HCT116 (cell line): ENCODE measurements around the gene LMNA. TPM values are rescaled to one million over a fixed set of nuclear protein-coding genes. Genes with fewer than 3 reads are reported as not detected.

Experiments
- ATAC-seq: fragments of 200-7000 bp; cut with Tn5 transposase; 2 replicates; pipeline ENCODE4 v1.9.1; 2020; ENCODE audit warnings: mild to moderate bottlenecking, moderate library complexity
- BruUV-seq: library from RNA; stranded (reverse); fragments of 400-500 nt; replicated peaks from 2 replicates; lab custom pipeline; 2021; lab: Mats Ljungman, UMichigan
- CTCF ChIA-PET: fragments of 300-600 bp; sonication (Branson Sonifier 250); formaldehyde crosslinking; loops from one replicate; lab custom pipeline; 2021; ENCODE audit warnings: antibody characterized with exemption; lab: Charles Lee
- POLR2A ChIA-PET: fragments of 300-600, 350-600 bp; sonication (Branson Sonifier 250); formaldehyde crosslinking; loops from one replicate; lab custom pipeline; 2021; ENCODE audit warnings: antibody characterized with exemption; lab: Charles Lee
- RAD21 ChIA-PET, 2 experiments: fragments of 300-600 bp; sonication (Branson Sonifier 250); formaldehyde crosslinking; loops; one replicate each; lab custom pipeline; 2023; ENCODE audit warnings: low total read pairs in 2 of 2; ENCODE audit not compliant: uncharacterized antibody in 2 of 2, unreplicated experiment in 2 of 2, low non-redundant PET in 1 of 2; lab: Charles Lee
- DNase-seq: peaks from one replicate; pipeline ENCODE4 v3.0.0-alpha.2; 2010; ENCODE audit warnings: low read depth, low spot score
- H2AFZ ChIP-seq: fragments of 200-600 bp; shearing (Covaris generic), sonication (generic); 2 replicates; pipeline ENCODE4 v1.6.1; 2017; ENCODE audit warnings: low read depth, mixed run types, mixed read lengths, antibody characterized with exemption, low read length; ENCODE audit not compliant: poor library complexity, severe bottlenecking
- H3K27ac ChIP-seq: 2 replicates; pipeline ENCODE4 v1.5.1; 2012; ENCODE audit warnings: low read depth, low read length
- H3K27me3 ChIP-seq: fragments of 200-600 bp; sonication (generic); 2 replicates; pipeline ENCODE4 v1.6.1; 2016; ENCODE audit warnings: mixed run types, low read length, mixed read lengths; ENCODE audit not compliant: insufficient read depth
- H3K36me3 ChIP-seq, 2 experiments: fragments of 200-500 bp in 1 of 2; fragments of 200-600 bp in 1 of 2; sonication (Bioruptor generic) in 1 of 2; sonication (generic) in 1 of 2; 2 replicates each; pipeline versions ENCODE4 v1.5.1 to v1.6.1; 2014 to 2016; ENCODE audit warnings: low read length in 2 of 2, inconsistent platforms in 1 of 2, mixed read lengths in 1 of 2, mixed run types in 1 of 2; ENCODE audit not compliant: insufficient read depth in 2 of 2, control insufficient read depth in 1 of 2
- H3K4me1 ChIP-seq, 2 experiments: fragments of 200-600 bp in 1 of 2; sonication (generic) in 1 of 2; 2 replicates each; pipeline versions ENCODE4 v1.5.1 to v1.6.1; 2012 to 2017; ENCODE audit warnings: low read length in 2 of 2, inconsistent platforms in 1 of 2, mild to moderate bottlenecking in 1 of 2, mixed read lengths in 1 of 2, mixed run types in 1 of 2, moderate library complexity in 1 of 2; ENCODE audit not compliant: insufficient read depth in 2 of 2, control insufficient read depth in 1 of 2
- H3K4me2 ChIP-seq: fragments of 200-600 bp; sonication (generic); 2 replicates; pipeline ENCODE4 v1.6.1; 2017; ENCODE audit warnings: mixed run types, low read length, mixed read lengths
- H3K4me3 ChIP-seq, 2 experiments: fragments of 200-600 bp in 1 of 2; sonication (generic) in 1 of 2; replicated peaks in 1 of 2; 2 replicates each; pipeline ENCODE4 v1.5.1; 2011 to 2016; ENCODE audit warnings: low read length in 2 of 2, control low read depth in 1 of 2, low read depth in 1 of 2, mild to moderate bottlenecking in 1 of 2, mixed read lengths in 1 of 2, mixed run types in 1 of 2
- H3K79me2 ChIP-seq: fragments of 200-600 bp; sonication (generic); 2 replicates; pipeline ENCODE4 v1.6.1; 2017; ENCODE audit warnings: mild to moderate bottlenecking, mixed run types, low read length, moderate library complexity, mixed read lengths; ENCODE audit not compliant: insufficient read depth
- H3K9ac ChIP-seq: fragments of 200-600 bp; sonication (generic); 2 replicates; pipeline ENCODE4 v1.6.1; 2016; ENCODE audit warnings: low read length, mixed read lengths
- H3K9me2 ChIP-seq: fragments of 200-600 bp; sonication (generic), shearing (Covaris generic); 2 replicates; pipeline ENCODE4 v1.6.1; 2017; ENCODE audit warnings: mixed run types, mild to moderate bottlenecking, moderate library complexity; ENCODE audit not compliant: insufficient read depth
- H3K9me3 ChIP-seq, 2 experiments: fragments of 200-500 bp in 1 of 2; fragments of 200-600 bp in 1 of 2; sonication (Bioruptor generic) in 1 of 2; sonication (generic) in 1 of 2; 2 replicates each; pipeline ENCODE4 v1.6.1; 2014 to 2017; ENCODE audit warnings: low read length in 2 of 2, mixed read lengths in 2 of 2, inconsistent platforms in 1 of 2, low read depth in 1 of 2, mild to moderate bottlenecking in 1 of 2, mixed run types in 1 of 2, moderate library complexity in 1 of 2; ENCODE audit not compliant: control insufficient read depth in 1 of 2, insufficient read depth in 1 of 2
- H4K20me1 ChIP-seq: fragments of 200-600 bp; sonication (generic), shearing (Covaris generic); 2 replicates; pipeline ENCODE4 v1.6.1; 2017; ENCODE audit warnings: mixed run types, mild to moderate bottlenecking, moderate library complexity; ENCODE audit not compliant: insufficient read depth
- CBX3 ChIP-seq: IDR thresholded peaks from 2 replicates; pipeline ENCODE4 v1.6.1; 2012; ENCODE audit warnings: low read depth
- EGR1 ChIP-seq: IDR thresholded peaks from 2 replicates; pipeline ENCODE4 v1.6.1; 2012; ENCODE audit warnings: low read depth
- EZH2 ChIP-seq: fragments of 200-600 bp; sonication (generic); IDR thresholded peaks from 2 replicates; pipeline ENCODE4 v1.6.1; 2017; ENCODE audit warnings: antibody characterized with exemption, mixed run types
- EZH2phosphoT487 ChIP-seq: fragments of 200-600 bp; IDR thresholded peaks from 2 replicates; pipeline ENCODE4 v1.6.1; 2018; ENCODE audit warnings: antibody characterized with exemption, borderline replicate concordance
- FOSL1 ChIP-seq: IDR thresholded peaks from 2 replicates; pipeline ENCODE4 v1.6.1; 2012; ENCODE audit warnings: low read depth
- POLR2AphosphoS5 ChIP-seq: IDR thresholded peaks from 2 replicates; pipeline ENCODE4 v1.6.1; 2011; ENCODE audit warnings: mild to moderate bottlenecking, low read depth, low read length, moderate library complexity
- intact Hi-C: fragments of 100-400 bp; cut with micrococcal nuclease; formaldehyde crosslinking; loops from 2 replicates; pipeline ENCODE4 v1.10.0; 2022
- total RNA-seq: library from RNA; stranded (reverse); gene quantifications from one replicate; pipeline ENCODE4 v1.2.1, GENCODE V29; 2021; ENCODE audit not compliant: unreplicated experiment
- TF ChIP-seq, protein P1 (sequence below), 3 experiments: fragments of 200-600 bp in 1 of 3; sonication (generic) in 1 of 3; IDR thresholded peaks in 2 of 3; conservative IDR thresholded peaks in 1 of 3; 2 replicates each; pipeline ENCODE4 v1.5.1; 2012 to 2017; ENCODE audit warnings: low read depth in 2 of 3, low read length in 2 of 3, antibody characterized with exemption in 1 of 3, borderline replicate concordance in 1 of 3, control low read depth in 1 of 3, mild to moderate bottlenecking in 1 of 3, mixed read lengths in 1 of 3, mixed run types in 1 of 3, moderate library complexity in 1 of 3; ENCODE audit not compliant: insufficient read depth in 1 of 3

LMNA gene
- total RNA-seq, 1 experiment from 2014 or later = 528 TPM

DNA sequence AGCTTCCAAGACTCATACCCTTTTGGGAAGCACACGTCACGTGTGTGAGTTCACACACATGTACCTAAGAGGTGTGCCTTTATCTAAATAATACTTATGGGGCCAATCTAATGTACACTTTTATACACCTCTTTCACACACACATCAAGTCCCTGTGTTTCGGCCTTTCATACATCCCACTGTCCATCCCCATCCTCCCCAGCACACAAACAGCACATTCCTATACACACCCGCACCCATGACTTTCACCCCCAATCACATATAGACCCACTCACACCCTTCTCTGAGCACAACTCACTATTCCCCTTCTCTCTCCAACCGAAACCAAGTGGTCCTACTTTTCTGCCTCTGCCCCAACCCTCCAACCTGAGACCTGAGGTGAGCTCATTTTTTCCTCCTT lies 35.8 kb upstream of the LMNA start (continued):
- TF ChIP-seq, protein P1, sequence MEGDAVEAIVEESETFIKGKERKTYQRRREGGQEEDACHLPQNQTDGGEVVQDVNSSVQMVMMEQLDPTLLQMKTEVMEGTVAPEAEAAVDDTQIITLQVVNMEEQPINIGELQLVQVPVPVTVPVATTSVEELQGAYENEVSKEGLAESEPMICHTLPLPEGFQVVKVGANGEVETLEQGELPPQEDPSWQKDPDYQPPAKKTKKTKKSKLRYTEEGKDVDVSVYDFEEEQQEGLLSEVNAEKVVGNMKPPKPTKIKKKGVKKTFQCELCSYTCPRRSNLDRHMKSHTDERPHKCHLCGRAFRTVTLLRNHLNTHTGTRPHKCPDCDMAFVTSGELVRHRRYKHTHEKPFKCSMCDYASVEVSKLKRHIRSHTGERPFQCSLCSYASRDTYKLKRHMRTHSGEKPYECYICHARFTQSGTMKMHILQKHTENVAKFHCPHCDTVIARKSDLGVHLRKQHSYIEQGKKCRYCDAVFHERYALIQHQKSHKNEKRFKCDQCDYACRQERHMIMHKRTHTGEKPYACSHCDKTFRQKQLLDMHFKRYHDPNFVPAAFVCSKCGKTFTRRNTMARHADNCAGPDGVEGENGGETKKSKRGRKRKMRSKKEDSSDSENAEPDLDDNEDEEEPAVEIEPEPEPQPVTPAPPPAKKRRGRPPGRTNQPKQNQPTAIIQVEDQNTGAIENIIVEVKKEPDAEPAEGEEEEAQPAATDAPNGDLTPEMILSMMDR (IDR thresholded peaks at IDR 0.05 in 2 of 3, conservative IDR thresholded peaks at IDR 0.05 in 1 of 3; ENCODE audit: borderline replicate concordance in 1 of 3, insufficient read depth in 1 of 3, low read depth in 2 of 3, low read length in 2 of 3) = no peak
- no peak for TF ChIP-seq FOSL1
- TF ChIP-seq EGR1 = no peak
- TF ChIP-seq EZH2 = no peak

DNA sequence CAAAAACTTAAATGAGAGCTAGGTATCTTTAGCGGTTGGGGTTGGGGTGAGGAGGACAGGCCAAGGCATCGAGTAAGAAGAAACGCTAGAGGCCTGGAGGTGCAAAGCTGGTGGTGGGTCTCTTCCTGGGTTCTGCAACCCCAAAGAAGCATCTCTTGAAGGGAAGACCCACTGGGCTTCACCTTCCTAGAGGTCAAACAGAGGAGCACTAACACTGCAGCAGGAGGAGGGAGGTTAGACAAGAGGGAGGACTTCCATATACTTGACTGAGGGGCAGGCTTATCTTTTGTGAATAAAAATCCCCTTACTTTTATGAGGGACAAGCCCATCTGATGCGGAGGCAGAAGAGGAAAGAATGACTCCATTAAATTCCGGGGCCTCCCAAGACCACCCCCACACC lies 34.7 kb upstream of the LMNA start:
- Histone ChIP-seq H3K36me3 (no peaks in the 10 kb centered on the region; a peak in 1 of 4 replicates), H3K79me2 (no peaks in the 10 kb centered on the region), H3K4me3 (no peak overlapping the region), H3K4me1 (peaks cover 0 to 30% of the 10 kb centered on the region in 2 experiments; a peak in 3 of 4 replicates)
- TF ChIP-seq EGR1 (no peak), CBX3 (no peak)
- TF ChIP-seq, all 23 proteins: peak for 0
- H3K9me2 ChIP-seq = no peaks in the 10 kb centered on the region
- no peak overlapping the region for H3K27ac ChIP-seq
- no peak overlapping the region for H3K4me2 ChIP-seq
- BruUV-seq = TSS peak; percentile 23
- ChIA-PET POLR2A (no interaction called here), RAD21 (no interaction called here), CTCF (no interaction called here)
- no peaks in the 10 kb centered on the region for H4K20me1 ChIP-seq
- no peaks in the 10 kb centered on the region for H3K27me3 ChIP-seq
- intact Hi-C loops = no loop called here
- DNase-seq (no peak), ATAC-seq (no peak)
- no peak overlapping the region for H3K9ac ChIP-seq
- no peak overlapping the region for H2AFZ ChIP-seq
- H3K9me3 ChIP-seq = no peaks in the 10 kb centered on the region

DNA sequence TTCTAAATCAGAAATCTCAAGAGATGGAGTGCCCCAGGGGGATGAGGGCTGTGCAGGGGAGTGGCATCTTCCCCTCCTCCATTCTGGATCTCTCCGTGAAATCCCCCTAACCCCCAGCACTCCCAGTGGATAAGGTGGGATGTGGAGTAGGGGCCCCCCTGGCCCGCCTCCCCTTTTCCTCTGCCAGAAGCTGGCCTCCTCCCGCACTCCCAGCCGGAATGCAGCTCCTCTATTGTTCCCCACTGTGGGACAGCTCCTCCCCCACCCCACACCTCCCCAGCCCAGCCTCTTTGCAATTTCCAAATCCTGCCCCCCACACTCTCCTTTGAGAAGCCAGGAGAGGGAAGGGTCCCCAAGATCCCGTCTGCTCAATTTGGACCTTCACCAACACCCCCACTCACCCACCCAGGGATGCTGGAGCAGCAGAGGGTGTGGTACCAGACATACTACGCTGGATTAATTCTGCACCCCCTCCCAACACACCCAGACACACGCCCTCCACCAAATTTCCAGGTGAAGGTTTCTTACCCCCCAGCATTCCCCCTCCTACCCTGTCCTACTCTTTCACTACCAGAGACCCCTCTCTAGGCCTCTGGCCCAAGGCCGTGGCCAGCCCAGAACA lies 34.2 kb upstream of the LMNA start:
- Histone ChIP-seq H3K27ac (no peak overlapping the region), H2AFZ (no peak overlapping the region), H3K4me1 (peaks cover 0 to 24% of the 10 kb centered on the region in 2 experiments; a peak in 3 of 4 replicates), H4K20me1 (no peaks in the 10 kb centered on the region), H3K36me3 (no peaks in the 10 kb centered on the region; a peak in 1 of 4 replicates), H3K27me3 (no peaks in the 10 kb centered on the region), H3K9me3 (no peaks in the 10 kb centered on the region), H3K4me2 (no peak overlapping the region), H3K4me3 (no peak overlapping the region), H3K9ac (no peak overlapping the region), H3K9me2 (no peaks in the 10 kb centered on the region), H3K79me2 (no peaks in the 10 kb centered on the region)
- POLR2A ChIA-PET = no interaction called here
- RAD21 ChIA-PET = no interaction called here
- CTCF ChIA-PET = no interaction called here
- no peak for ATAC-seq
- no TSS peak for BruUV-seq
- TF ChIP-seq EZH2phosphoT487 (no peak), POLR2AphosphoS5 (no peak)
- no peak for DNase-seq
- intact Hi-C loops = no loop called here
